NCI-H128 (cell line): ENCODE results near the gene IGSF3.

Source experiments
- DNase-seq: peaks from one replicate; lab custom pipeline; 2025; ENCODE audit not compliant: unreplicated experiment; lab: John Stamatoyannopoulos, UW

The IGSF3 gene

DNA sequence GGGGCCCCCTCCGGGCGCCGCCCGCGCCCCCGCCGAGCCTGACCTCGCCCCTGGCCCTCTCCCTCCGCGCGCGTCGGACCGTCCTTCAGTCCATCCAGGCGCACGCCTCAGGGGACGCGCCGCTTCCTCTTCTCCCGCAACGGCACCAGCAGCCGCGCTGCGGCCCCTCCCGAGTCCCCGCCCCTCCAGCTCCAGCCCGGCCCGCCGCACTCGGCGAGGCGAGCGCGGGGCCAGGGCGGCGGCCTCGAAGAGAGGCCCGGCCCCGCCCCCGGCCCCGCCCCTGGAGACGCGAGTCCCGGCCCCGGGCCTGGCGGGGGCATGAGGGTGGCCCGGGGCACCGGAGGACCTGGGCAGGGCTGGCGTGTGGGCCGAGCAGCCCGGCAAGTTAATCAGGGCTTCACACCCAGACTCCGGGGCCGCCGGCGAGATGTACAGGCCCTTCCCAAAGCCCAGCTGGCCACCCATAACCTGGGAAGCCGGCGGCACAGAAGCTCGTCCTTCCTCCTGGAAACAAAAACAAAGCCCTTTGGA lies at the start of gene IGSF3:
TSS of gene IGSF3 (minus strand) at position 159 of the 531 bp plus-strand sequence. CDS start 1,407 bp downstream, outside the sequence.
- DNase-seq: peak; percentile 44

DNA sequence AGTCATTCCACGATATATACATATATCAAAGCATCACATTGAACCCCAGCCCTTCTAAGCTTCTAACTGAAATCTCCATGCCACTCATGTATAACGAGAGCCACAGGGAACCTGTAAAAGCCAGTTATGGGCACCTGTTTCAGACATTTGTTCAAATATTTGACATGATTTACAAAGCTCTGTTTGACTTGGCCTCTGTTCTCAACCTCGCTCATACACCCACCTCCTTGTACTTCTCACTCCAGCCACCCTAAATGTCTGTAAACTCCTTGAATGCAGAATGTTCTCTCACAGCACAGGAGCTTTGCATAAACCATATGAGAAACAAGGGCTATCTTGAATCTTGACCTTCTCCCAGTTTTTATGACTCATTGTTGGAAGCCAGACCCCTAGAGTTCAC lies 49.8 kb upstream of the IGSF3 start:
- no peak for DNase-seq

DNA sequence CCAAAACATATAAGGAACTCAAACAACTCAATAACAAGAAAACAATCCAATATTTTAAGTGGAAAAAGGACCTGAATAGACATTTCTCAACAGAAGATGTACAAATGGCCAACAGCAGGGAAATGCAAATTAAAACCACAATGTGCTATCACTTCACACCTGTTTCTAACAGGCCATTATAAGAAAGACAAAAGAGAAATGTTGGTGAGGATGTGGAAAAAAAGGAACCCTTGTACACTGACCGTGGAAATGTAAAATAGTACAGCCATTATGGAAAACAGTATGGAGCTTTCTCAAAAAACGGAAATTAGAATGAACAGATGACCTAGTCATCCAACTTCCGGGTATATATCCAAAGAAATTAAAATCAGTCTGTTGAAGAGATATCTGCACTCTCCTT lies 48.9 kb upstream of the IGSF3 start:
- no peak for DNase-seq

DNA sequence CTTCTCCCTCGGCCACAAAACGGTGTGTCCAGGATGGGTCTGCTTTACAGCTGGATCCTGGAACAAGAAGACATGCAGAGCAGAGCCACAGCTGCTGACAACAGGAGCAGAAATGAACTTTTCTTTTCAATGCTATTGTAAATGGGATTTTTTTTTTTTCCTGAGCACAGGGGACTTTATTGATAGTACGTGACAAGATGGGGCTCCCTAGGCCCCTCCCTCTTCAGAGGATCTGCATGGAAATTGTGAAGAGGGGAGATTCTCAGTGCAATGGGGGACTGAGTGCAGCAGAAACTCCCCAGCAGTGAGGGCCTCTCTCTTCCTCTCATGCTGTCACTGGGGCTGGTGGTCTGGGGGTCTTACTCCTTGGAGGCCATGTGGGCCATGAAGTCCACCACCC lies 45.9 kb upstream of the IGSF3 start:
- no peak for DNase-seq

DNA sequence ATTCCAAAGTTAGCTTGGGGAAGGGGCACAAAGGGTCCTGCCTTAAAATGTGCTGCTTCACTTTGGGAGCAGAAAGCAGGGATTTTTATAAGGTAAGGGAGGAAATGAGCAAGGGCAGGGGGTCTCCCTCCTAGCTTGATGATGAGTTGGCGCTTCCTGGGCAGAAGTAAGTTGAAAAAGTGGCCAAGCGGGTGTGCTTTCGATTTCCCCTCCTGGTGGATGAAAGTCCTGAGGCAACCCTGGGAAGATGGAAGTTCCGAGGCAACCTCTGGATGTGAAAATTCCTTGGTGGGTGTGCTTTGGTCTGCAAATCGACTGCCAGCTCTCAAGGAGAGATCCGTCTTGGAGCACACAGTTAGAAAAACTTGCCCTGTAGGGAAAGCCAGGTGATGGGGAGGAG lies 45.0 kb upstream of the IGSF3 start:
- no peak for DNase-seq

DNA sequence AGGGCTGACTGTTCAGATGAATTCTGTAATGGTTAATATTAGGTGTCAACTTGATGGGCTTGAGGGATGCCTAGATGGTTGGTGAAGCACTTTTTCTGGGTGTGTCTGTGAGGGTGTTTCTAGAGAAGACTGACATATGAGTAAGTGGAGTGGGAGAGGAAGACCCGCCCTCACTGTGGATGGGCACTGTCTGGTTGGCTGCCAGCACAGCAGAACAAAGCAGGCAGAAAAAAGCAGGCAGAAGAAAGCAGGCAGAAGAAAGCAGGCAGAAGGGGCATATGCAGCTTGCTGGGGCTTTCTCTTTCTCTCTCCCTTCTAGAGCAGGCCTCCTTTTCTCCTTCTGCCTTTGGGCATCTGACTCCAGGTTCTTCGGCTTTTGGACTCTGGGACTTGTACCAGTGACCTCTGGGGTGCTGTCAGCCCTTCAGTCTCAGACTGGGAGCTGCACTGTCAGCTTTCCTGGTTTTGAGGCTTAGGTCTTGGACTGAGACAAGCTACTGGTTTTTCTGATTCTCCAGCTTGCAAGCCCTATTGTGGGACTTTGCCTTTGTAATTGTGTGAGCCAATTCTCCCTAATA lies 43.8 kb upstream of the IGSF3 start:
- no peak for DNase-seq

DNA sequence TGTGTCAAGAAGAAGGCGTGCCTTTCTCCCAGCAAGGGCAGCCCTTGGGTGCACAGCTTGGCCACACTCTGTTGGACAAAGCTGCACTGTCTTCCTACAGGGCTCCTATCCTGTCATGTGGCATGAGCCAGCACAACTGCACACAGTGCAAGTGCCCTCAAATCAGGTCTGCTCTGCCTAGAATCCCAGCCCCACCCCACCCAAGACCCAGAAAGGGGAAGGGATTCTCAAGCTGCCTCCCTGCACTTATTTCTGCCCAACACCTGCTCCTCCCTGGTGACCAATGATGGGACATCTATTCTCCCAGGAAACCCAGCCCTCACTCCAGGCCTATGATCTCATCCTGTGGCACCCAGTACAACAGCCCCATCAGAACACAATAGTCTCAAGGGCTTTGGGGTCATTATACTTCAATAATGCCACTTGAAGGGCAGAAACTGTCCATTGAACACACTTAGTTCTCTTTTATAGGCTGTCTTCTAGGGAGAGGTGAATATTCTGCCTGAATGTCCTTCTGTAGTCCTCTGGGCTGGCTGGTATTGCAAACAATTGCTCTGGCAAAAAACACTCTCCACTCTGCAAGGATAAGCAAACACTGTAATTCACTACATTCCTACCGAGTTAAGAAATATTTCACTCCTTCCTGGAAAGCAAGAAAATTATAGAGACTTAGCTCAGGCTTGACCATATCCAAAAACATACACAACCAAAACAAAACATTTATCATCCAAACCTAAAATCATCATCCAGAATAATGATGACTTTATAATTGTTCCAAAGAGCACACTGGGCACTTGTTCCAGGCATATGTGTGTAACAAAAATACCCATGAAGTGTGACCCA lies 43.1 kb upstream of the IGSF3 start:
- DNase-seq: no peak

DNA sequence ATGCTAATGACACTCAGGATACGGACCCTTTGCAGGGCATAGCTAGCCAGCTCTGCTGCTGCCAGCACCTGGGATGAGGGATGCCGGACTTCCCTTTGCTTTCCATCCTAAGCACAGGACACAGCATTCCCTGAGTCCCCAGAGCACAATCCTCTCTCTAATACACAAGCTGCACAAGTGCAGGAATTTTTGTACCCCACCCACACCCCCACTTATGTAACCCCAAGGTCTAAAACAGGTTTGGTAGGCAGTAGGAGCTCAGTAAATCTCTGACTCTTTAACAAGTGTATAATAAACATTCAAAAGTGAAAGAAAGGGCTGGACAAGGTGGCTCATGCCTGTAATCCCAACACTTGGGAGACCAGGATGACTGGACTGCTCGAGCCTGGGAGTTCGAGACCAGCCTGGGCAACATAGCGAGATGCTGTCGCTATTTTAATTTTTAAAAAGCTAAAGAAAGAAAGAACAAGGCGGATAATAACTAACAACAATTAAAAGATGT lies 42.2 kb upstream of the IGSF3 start:
- DNase-seq: no peak

DNA sequence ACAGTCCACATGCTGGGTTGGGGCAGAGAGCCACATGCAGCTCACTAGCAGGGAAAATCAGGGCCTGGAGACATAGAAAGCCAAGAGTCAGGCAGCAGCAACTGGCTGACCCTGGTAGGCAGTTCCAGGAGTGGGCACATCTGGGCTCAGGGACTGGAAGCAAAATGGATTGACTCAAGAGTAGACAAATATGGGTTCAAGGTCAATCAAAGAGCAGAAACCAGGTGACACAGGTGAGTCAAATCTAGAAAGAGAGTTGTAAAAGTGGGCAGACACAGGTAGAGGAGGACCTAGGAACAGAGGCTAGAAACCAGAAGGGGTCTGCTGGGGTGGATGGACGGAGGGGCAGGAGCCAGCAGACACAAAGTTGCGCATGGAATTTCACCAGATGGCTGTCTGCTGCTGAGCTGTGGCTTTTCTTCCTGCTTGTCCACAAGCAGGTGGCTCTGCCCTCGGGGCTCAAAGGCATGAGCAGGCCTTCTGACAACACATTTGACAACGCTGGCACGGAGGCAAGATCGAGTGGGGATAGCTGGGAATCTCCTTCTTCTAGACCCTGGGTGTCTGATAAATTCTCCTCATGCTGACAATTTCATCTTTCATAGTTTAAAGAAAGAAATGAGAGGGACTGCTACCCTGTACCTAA lies 40.8 kb upstream of the IGSF3 start:
- DNase-seq: no peak

DNA sequence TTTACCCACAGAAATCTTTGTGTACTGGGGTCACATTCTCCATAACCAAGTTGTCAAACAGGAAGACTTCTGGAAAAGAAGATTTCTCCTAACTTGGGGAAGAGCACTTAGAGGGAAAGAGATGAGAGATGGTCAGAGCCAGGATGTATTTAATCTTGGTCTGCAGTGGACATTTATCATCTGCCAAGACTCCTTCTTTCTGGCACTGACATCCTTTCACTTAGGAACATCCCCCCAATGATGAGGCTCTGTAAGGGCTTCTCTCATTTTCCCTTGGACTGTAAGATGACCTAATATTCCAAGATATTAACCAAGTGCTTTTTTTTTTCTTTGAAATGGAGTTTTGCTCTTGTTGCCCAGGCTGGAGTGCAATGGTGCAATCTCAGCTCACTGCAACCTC lies 39.3 kb upstream of the IGSF3 start:
- no peak for DNase-seq

DNA sequence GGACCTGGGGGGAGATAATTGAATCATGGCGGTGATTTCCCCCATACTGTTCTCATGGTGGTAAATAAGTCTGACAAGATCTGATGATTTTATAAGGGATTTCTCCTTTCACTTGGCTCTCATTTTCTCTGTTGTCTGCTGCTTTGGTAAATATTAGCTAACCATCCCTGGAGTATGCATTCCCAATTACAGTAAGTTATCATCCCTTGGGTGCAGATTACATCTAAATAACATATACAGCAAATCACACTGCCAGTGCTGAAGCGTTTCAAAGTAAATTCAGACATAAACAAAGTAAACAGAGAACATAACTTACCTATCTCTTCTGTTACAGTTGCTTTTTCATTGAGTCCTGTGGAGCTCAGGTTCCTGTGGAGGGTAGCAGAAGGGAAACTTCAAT lies 38.6 kb upstream of the IGSF3 start:
- no peak for DNase-seq

DNA sequence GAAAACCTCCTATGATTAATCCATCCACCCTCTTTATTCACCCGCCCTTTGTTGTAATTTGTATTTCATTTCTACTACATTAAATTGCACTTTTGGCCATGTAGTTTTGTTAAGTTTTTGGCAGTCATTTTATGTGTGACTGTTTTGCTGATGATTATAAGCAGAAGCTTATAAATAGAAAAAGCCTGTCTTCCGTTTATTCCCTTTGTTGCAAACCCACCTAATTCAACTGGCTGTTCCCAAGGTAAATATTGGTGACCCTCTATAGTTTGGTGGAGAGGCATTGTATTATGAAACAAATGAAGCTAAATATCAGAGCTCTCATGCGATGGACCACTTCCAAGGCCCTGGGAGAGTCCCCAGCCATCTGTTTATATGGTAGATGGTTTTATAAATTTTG lies 36.7 kb upstream of the IGSF3 start:
- DNase-seq: no peak

DNA sequence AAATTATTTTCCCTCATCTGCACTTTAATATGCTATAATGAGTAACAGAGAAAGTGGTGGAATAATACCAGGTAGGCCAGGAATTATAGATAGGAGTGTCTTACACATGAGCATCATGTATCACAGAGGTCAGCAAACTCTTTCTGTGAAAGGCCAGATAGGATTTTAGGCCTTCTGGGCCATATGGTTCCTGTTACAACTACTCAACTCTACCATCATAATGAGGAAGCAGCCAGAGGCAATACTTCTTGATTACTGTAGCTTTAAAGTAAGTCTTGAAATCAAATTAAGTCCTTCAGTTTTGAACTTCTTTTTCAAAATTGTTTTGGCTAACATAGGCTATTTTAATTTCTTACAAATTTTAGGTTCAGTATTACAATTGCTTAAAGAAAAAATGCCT lies 32.1 kb upstream of the IGSF3 start:
- DNase-seq: no peak

DNA sequence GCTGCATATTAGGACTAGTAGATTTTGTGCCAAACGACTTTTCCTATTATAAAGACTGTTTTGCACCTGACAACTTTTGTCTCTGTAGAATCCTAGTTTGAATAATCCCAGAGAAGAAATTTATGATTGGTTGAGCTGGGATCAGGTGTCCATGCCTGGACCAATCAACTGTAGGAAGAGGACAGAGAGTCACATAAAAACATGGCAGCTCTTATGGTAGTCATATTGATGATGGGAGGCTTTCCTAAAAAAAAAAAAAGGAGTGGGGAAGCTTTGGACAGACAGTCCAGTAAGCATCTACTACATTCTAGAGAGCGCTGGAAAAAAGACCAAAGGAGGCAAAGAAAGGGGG lies 30.7 kb upstream of the IGSF3 start:
- DNase-seq: no peak

DNA sequence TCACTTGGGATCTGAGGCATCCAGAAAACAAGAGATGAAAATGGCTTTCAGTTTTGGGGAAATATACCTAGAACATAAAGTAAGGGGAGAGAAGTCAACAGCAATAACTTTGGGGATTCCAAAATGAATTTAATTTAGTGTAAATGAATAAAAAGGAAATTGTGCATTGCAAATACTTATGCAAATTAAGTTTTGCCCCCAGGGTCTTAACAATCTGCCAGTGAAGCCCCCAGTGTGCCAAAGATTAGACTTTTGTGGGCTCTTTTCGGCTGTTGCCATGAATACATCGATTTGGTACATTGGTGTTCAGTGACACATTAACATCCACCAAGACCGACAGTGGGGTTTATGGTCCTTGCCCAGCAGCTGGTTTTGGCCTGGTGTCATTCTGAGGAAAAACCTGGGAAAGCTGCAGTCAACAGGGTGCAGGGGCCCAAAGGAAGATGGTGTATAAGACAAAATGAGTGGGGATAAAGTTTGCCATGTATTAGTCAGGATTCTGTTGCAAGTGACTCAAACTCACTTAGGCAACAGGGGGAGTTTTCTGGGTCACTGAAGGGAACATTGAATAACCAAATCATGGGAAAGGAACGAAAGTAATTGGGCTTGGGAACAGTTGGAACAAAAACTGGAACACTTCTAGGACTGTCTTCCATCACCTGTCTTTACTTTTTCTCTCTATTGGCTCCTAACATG lies 30.2 kb upstream of the IGSF3 start:
- DNase-seq: no peak

DNA sequence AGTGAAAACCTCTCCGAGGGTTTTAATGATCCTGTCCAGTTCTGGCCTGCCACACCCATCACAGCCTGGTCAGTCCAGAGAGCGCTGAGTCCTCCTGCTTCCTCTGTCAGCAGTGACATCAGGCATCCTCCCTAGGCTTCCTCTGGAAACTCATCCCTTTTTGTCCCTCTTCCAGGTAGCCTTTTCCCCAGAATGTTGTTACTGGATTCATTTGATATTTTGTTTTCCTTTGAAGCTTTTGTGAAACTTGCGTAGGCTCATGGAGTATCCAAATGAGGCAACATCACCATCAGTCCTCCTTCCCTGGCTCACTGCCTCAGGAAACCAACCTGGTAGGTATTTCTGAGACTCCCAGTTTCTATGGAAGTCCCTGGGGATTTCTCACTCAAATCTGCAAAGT lies 27.0 kb upstream of the IGSF3 start:
- DNase-seq: no peak

DNA sequence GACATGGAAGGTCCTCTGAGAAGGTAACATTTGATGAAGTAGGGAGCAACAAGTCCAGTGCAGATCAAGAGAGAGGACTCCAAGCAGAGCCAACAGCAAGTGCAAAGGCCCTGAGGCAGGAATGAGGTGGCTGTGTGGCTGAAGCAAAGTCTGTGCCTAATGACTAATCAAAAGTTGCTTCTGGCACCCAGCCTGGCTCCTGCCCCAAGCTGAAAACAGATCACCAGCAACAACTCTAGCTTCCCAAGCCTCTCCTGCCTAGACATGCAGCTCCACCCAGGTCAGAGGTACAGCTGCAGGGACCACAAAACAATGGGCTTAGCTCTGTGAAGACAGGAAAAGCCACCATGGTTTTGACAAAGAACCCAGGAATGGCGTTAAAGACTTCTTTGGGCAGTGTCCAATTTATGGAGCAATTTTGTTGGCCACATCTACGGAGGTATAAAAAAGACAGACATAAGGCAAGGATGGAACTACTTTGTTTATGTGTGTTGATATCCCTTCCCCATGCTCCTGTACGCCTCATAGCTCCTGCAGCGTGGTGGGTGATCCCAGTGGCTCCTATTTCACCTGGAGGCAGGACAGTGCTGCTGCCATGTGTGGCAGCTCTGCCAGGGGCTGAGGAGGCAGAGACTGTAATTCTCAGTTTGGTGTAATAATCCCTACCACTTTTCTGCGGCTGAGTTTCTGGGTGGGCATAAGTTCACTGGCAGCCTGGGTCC lies 26.4 kb upstream of the IGSF3 start:
- DNase-seq: no peak

DNA sequence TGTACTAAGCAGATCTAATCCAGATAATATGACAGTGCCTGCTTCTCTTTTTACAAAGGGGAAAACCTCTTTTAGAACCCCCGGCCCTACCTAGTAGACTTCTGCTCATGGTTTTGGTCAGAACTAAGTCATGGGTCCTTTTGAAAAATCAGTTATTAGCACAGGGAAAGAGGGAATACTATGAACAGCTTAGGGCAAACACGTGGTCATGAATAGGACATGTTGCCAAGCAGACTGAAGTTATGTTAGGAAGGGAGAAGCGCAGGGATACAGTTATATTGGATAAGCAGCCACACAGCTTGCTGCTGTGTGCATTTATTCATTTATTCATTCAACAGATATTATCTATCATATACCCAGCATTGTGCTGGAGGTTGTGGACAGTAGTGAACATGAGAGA lies 25.3 kb upstream of the IGSF3 start:
- no peak for DNase-seq

DNA sequence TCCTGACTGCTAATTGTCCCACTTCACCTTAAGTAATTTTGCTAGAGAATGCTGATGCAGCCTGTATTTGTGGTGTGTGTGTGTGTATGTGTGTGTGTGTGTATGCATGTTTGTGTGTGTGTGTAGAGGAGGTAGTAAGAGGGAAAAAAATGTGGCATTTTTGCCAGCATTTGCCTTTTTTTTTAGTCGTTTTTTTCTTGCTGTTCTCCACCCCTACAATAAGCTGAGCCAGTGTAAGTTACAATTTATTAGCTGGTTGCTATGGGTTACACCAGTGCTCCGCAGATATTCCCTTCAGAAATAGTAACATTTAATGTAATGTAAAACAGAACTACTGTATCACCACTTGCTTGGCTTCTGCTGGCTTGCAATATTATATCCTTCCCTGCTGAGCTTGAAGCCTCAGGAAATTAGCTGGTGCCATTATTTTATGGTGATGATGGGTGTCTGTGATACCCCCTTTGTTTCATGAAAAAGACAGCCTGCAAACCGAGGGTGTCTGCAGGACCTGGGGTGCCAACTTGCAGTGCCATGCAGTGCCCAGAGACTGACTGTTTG lies 23.4 kb upstream of the IGSF3 start:
- no peak for DNase-seq

DNA sequence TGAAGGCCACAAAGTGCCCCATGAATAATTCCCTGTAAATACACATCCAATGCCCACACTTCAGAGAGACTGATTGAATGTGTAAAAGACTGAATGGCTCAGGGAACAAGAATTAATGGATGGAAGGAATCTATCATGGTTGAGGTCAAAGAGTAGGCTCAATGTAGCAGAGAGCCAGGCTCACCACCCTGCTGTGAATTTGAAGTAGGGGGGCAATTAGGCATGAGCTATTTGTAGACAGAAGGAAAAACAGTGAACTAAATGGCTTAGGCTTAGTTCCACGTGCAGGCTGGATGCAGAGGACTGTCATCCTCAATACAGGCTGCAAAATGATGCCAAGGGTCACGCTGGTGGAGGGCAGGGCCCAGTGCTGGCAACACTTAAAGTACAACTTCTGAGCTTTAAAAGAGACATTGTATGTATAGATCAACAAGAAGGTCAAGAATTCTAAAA lies 22.9 kb upstream of the IGSF3 start:
- DNase-seq: no peak
